KOPT-K1 (cell line): ENCODE results near the gene AKR1D1.
"Not testable (repeated sequence)": the region's sequence is repeated elsewhere in the genome, so short reads cannot be mapped to it uniquely, and the experiment has no call there.

Experiments used
- H3K27ac ChIP-seq: fragments of 200-600 bp; sonication (generic); 2 replicates; pipeline ENCODE4 v1.5.1; 2016; ENCODE audit warnings: antibody characterized with exemption, mild to moderate bottlenecking, low read depth, low read length; ENCODE audit not compliant: poor library complexity, severe bottlenecking
- H3K36me3 ChIP-seq: fragments of 200-600 bp; sonication (generic); 2 replicates; pipeline ENCODE4 v1.5.1; 2017; ENCODE audit warnings: antibody characterized with exemption, mild to moderate bottlenecking, low read length, moderate library complexity; ENCODE audit not compliant: insufficient read depth
- H3K9me3 ChIP-seq: fragments of 200-600 bp; sonication (generic); 2 replicates; pipeline ENCODE4 v1.5.1; 2017; ENCODE audit warnings: antibody characterized with exemption, low read length, mild to moderate bottlenecking; ENCODE audit not compliant: insufficient read depth, poor library complexity, severe bottlenecking

The AKR1D1 gene

GRCh38 chr7:138086563-138087270 lies 10.5 kb downstream of the AKR1D1 start:
- no peaks in the 10 kb centered on the region for H3K36me3 ChIP-seq
- H3K27ac ChIP-seq = no peak overlapping the region
- H3K9me3 ChIP-seq = no peaks in the 10 kb centered on the region

- Histone ChIP-seq H3K36me3 (no peaks in the 10 kb centered on the region), H3K27ac (no peak overlapping the region), H3K9me3 (no peaks in the 10 kb centered on the region)
Measured at GRCh38 chr7:138089080-138089901, 13.0 kb downstream of the AKR1D1 start.

- H3K27ac ChIP-seq = no peak overlapping the region
- no peaks in the 10 kb centered on the region for H3K36me3 ChIP-seq
- H3K9me3 ChIP-seq = no peaks in the 10 kb centered on the region
Measured at GRCh38 chr7:138091032-138091431, 14.8 kb downstream of the AKR1D1 start.

- not testable (repeated sequence) for H3K27ac ChIP-seq, H3K36me3 ChIP-seq, H3K9me3 ChIP-seq
Measured at GRCh38 chr7:138091840-138092239, 15.6 kb downstream of the AKR1D1 start.

GRCh38 chr7:138092486-138093028 lies 16.3 kb downstream of the AKR1D1 start:
- Histone ChIP-seq H3K36me3 (no peaks in the 10 kb centered on the region), H3K27ac (no peak overlapping the region), H3K9me3 (no peaks in the 10 kb centered on the region)

GRCh38 chr7:138095972-138096935 lies 20.0 kb downstream of the AKR1D1 start:
- H3K27ac ChIP-seq = no peak overlapping the region
- H3K36me3 ChIP-seq = no peaks in the 10 kb centered on the region
- no peaks in the 10 kb centered on the region for H3K9me3 ChIP-seq

GRCh38 chr7:138097064-138097741 lies 20.9 kb downstream of the AKR1D1 start:
- H3K9me3 ChIP-seq = no peaks in the 10 kb centered on the region
- no peaks in the 10 kb centered on the region for H3K36me3 ChIP-seq
- no peak overlapping the region for H3K27ac ChIP-seq

GRCh38 chr7:138099813-138100212 lies 23.6 kb downstream of the AKR1D1 start:
- Histone ChIP-seq H3K36me3 (no peaks in the 10 kb centered on the region), H3K9me3 (no peaks in the 10 kb centered on the region), H3K27ac (no peak overlapping the region)

- H3K9me3 ChIP-seq = no peaks in the 10 kb centered on the region
- H3K36me3 ChIP-seq = no peaks in the 10 kb centered on the region
- no peak overlapping the region for H3K27ac ChIP-seq
Measured at GRCh38 chr7:138105221-138105620, 29.0 kb downstream of the AKR1D1 start.

- Histone ChIP-seq H3K36me3 (no peaks in the 10 kb centered on the region), H3K9me3 (no peaks in the 10 kb centered on the region), H3K27ac (no peak overlapping the region)
Measured at GRCh38 chr7:138115047-138115446, 38.8 kb downstream of the AKR1D1 start.

GRCh38 chr7:138116141-138116540 lies 39.9 kb downstream of the AKR1D1 start:
- H3K36me3 ChIP-seq = no peaks in the 10 kb centered on the region
- no peaks in the 10 kb centered on the region for H3K9me3 ChIP-seq
- H3K27ac ChIP-seq = no peak overlapping the region

- Histone ChIP-seq H3K27ac (no peak overlapping the region), H3K36me3 (no peaks in the 10 kb centered on the region), H3K9me3 (no peaks in the 10 kb centered on the region)
Measured at GRCh38 chr7:138116892-138117291, 40.6 kb downstream of the AKR1D1 start.

GRCh38 chr7:138120140-138120827 lies 44.0 kb downstream of the AKR1D1 start:
- Histone ChIP-seq H3K27ac (no peak overlapping the region), H3K36me3 (no peaks in the 10 kb centered on the region), H3K9me3 (no peaks in the 10 kb centered on the region)

GRCh38 chr7:138122162-138122561 lies 45.9 kb downstream of the AKR1D1 start:
- no peak overlapping the region for H3K27ac ChIP-seq
- no peaks in the 10 kb centered on the region for H3K9me3 ChIP-seq
- no peaks in the 10 kb centered on the region for H3K36me3 ChIP-seq
